GM21367 (cell line): ENCODE data around the gene NEK4.

Experiments
- ATAC-seq: cut with Tn5 transposase; IDR thresholded peaks from one replicate; pipeline ENCODE4 v1.9.1; 2021; ENCODE audit not compliant: unreplicated experiment

Gene NEK4

GRCh38 chr3:52793702-52794611 lies 23.2 kb upstream of the NEK4 start:
- no peak for ATAC-seq

- no peak for ATAC-seq
Observed at GRCh38 chr3:52792961-52793695, 22.4 kb upstream of the NEK4 start.

- no peak for ATAC-seq
Observed at GRCh38 chr3:52792413-52792812, 21.7 kb upstream of the NEK4 start.

- ATAC-seq: no peak
Observed at GRCh38 chr3:52791928-52792327, 21.2 kb upstream of the NEK4 start.

GRCh38 chr3:52791366-52791765 lies 20.6 kb upstream of the NEK4 start:
- no peak for ATAC-seq

- no peak for ATAC-seq
Observed at GRCh38 chr3:52790741-52791140, 20.0 kb upstream of the NEK4 start.

GRCh38 chr3:52790337-52790736 lies 19.6 kb upstream of the NEK4 start:
- no peak for ATAC-seq

- ATAC-seq: no peak
Observed at GRCh38 chr3:52789746-52790040, 19.0 kb upstream of the NEK4 start.

- no peak for ATAC-seq
Observed at GRCh38 chr3:52788890-52789745, 18.4 kb upstream of the NEK4 start.

GRCh38 chr3:52787672-52788625 lies 17.2 kb upstream of the NEK4 start:
- ATAC-seq: no peak

GRCh38 chr3:52787246-52787645 lies 16.5 kb upstream of the NEK4 start:
- ATAC-seq: no peak

GRCh38 chr3:52786330-52787215 lies 15.8 kb upstream of the NEK4 start:
- ATAC-seq: no peak

- ATAC-seq: no peak
Observed at GRCh38 chr3:52784931-52785590, 14.3 kb upstream of the NEK4 start.

- ATAC-seq: no peak
Observed at GRCh38 chr3:52784021-52784621, 13.4 kb upstream of the NEK4 start.

- no peak for ATAC-seq
Observed at GRCh38 chr3:52783211-52783555, 12.4 kb upstream of the NEK4 start.

GRCh38 chr3:52782412-52783210 lies 11.9 kb upstream of the NEK4 start:
- ATAC-seq: no peak

- ATAC-seq: no peak
Observed at GRCh38 chr3:52781741-52782140, 11.0 kb upstream of the NEK4 start.
